GM12878 (cell line): ENCODE data around the gene SFSWAP. TPM values are rescaled to one million over a fixed set of nuclear protein-coding genes. Genes with fewer than 3 reads are reported as not detected.
"Not testable (repeated sequence)": the region's sequence is repeated elsewhere in the genome, so short reads cannot be mapped to it uniquely, and the experiment has no call there.

Source experiments
- ATAC-seq: fragments of 200-7000 bp; cut with Tn5 transposase; 3 replicates; pipeline ENCODE4 v1.9.1; 2020; ENCODE audit warnings: mild to moderate bottlenecking, moderate library complexity
- BruUV-seq: library from RNA; stranded (reverse); fragments of 400-500 nt; replicated peaks from 2 replicates; lab custom pipeline; 2021; lab: Mats Ljungman, UMichigan
- CTCF ChIA-PET: fragments of 300-600 bp; sonication (Branson Sonifier 250); formaldehyde crosslinking; extraction: SDS; loops from one replicate; lab custom pipeline; 2021; ENCODE audit warnings: inconsistent platforms; lab: Yijun Ruan, JAX
- POLR2A ChIA-PET: fragments of 350-600 bp; formaldehyde crosslinking; extraction: SDS; loops from one replicate; lab custom pipeline; 2021; ENCODE audit warnings: inconsistent platforms; lab: Charles Lee
- RAD21 ChIA-PET: fragments of 300-600 bp; sonication (Branson Sonifier 250); formaldehyde crosslinking; loops from one replicate; lab custom pipeline; 2023; ENCODE audit warnings: antibody characterized with exemption; ENCODE audit not compliant: unreplicated experiment; lab: Charles Lee
- SMC1A ChIA-PET: fragments of 300-600 bp; sonication (Branson Sonifier 250); formaldehyde crosslinking; loops from one replicate; lab custom pipeline; 2023; ENCODE audit not compliant: unreplicated experiment, uncharacterized antibody; lab: Charles Lee
- DNase-seq: peaks from one replicate; pipeline ENCODE4 v3.0.0-alpha.2; 2011; ENCODE audit warnings: low read depth, low spot score
- FAIRE-seq: peaks from 3 replicates; lab custom pipeline; 2011; peaks lifted over from hg19 to GRCh38; lab: Jason Lieb, UNC
- H2AFZ ChIP-seq: 2 replicates; pipeline ENCODE4 v1.6.0; 2011; ENCODE audit warnings: low read depth, low read length, control low read depth; ENCODE audit not compliant: control insufficient read depth
- H3K27ac ChIP-seq: 2 replicates; pipeline ENCODE4 v1.5.1; 2011; ENCODE audit warnings: control low read depth; ENCODE audit not compliant: control insufficient read depth, insufficient read depth
- H3K27me3 ChIP-seq, 2 experiments: replicated peaks in 1 of 2; 2 replicates each; pipeline versions ENCODE4 v1.6.0 to v1.6.1; 2011; ENCODE audit warnings: low read length in 1 of 2; ENCODE audit not compliant: control insufficient read depth in 2 of 2, insufficient read depth in 2 of 2
- H3K36me3 ChIP-seq, 2 experiments: 2 replicates each; pipeline ENCODE4 v1.5.1; 2011; ENCODE audit warnings: low read length in 1 of 2; ENCODE audit not compliant: control insufficient read depth in 2 of 2, insufficient read depth in 2 of 2
- H3K4me1 ChIP-seq: 2 replicates; pipeline ENCODE4 v1.6.1; 2011; ENCODE audit warnings: mild to moderate bottlenecking, low read length, moderate library complexity, mixed read lengths; ENCODE audit not compliant: control insufficient read depth, insufficient read depth
- H3K4me2 ChIP-seq: 2 replicates; pipeline ENCODE4 v1.6.0; 2011; ENCODE audit warnings: control low read depth; ENCODE audit not compliant: control insufficient read depth, insufficient read depth
- H3K4me3 ChIP-seq: fragments of 200-600 bp; sonication (generic); 2 replicates; pipeline ENCODE4 v1.5.1; 2016
- H3K79me2 ChIP-seq: 2 replicates; pipeline ENCODE4 v1.6.0; 2011; ENCODE audit warnings: low read length; ENCODE audit not compliant: control insufficient read depth, insufficient read depth
- H3K9ac ChIP-seq: 2 replicates; pipeline ENCODE4 v1.8.0; 2011; ENCODE audit warnings: low read length, control low read depth, mixed read lengths; ENCODE audit not compliant: control insufficient read depth, insufficient read depth
- H3K9me3 ChIP-seq: replicated peaks from 3 replicates; pipeline ENCODE4 v1.5.1; 2011; ENCODE audit warnings: mild to moderate bottlenecking, low read length; ENCODE audit not compliant: control insufficient read depth, insufficient read depth
- H4K20me1 ChIP-seq: 2 replicates; pipeline ENCODE4 v1.6.0; 2011; ENCODE audit not compliant: control insufficient read depth, insufficient read depth
- WGBS: methylation state at CpG from one replicate; pipeline ENCODE4 v1.1.6; 2016; ENCODE audit warnings: low lambda C conversion rate; ENCODE audit not compliant: insufficient replicate concordance, insufficient coverage; ENCODE audit errors: missing lambda C conversion rate; 5-methylcytosine and 5-hydroxymethylcytosine counted together
- in situ Hi-C: fragments of 300-500 bp; cut with MboI; formaldehyde crosslinking; loops from 9 replicates; pipeline ENCODE4 v1.14.3; 2018; ENCODE audit warnings: mixed read lengths
- intact Hi-C: fragments of 100-400 bp; cut with micrococcal nuclease; formaldehyde crosslinking; loops from one replicate; pipeline ENCODE4 v1.14.2; 2022; ENCODE audit not compliant: unreplicated experiment
- polyA plus RNA-seq, 11 experiments: library from polyadenylated mRNA; depleted of rRNA in 4 of 11; unstranded in 6 of 11; stranded (reverse) in 5 of 11; fragments of >200 nt; fragmentation: Nextera tagmentation in 4 of 11; fragmentation: Illumina TruSeq in 1 of 11; extraction: Ambion mirVana in 4 of 11; extraction: Trizol in 1 of 11; gene quantifications; 1 replicate in 1 of 11; 2 replicates in 10 of 11; pipeline versions ENCODE4 v1.2.1 to v1.2.3, GENCODE V29; 2011 to 2016; ENCODE audit warnings: inconsistent platforms in 2 of 11, missing spikeins in 2 of 11, low read depth in 1 of 11
- total RNA-seq, 4 experiments: library from RNA; depleted of rRNA in 3 of 4; stranded (reverse); fragments of >200 nt in 3 of 4; fragmentation: Illumina TruSeq in 1 of 4; extraction: Trizol in 1 of 4; gene quantifications; 2 replicates each; pipeline versions ENCODE4 v1.2.1 to v1.2.3, GENCODE V29; 2013 to 2021

SFSWAP gene
- total and polyA plus RNA-seq, 10 of the 15 experiments (the other 5 are each of a cell fraction or from before 2014, with no cell fraction given) = 1.8 to 48.6 (median 25.0) TPM

DNA sequence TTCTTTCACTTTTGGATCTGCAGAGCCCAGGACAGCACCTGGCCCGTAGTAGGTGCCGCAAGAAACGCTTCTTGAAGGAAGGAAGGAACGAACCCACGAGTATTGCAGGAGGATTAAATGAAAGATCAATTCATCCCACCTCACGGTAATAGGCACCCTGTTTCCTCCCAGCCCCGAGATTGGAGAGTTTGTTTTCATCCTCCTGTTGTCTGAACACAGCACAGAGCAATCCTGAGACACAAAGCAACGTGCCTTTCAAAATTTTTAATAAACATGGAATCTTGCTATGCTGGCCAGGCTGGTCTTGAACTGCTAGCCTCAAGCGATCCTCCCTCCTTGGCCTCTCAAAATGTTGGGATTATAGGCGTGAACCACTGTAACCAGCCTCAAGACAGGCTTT lies 48.5 kb upstream of the SFSWAP start:
- BruUV-seq, H3K9ac ChIP-seq, H3K4me1 ChIP-seq, SMC1A ChIA-PET, H3K27me3 ChIP-seq, H3K4me3 ChIP-seq, DNase-seq, POLR2A ChIA-PET, RAD21 ChIA-PET, H3K36me3 ChIP-seq, CTCF ChIA-PET, H3K27ac ChIP-seq, H3K4me2 ChIP-seq, H3K79me2 ChIP-seq, H4K20me1 ChIP-seq, H3K9me3 ChIP-seq, FAIRE-seq, ATAC-seq, H2AFZ ChIP-seq, in situ Hi-C loops, intact Hi-C loops: not testable (repeated sequence)
- 12% methylated on average over 10 of the region's 10 CpGs for WGBS

DNA sequence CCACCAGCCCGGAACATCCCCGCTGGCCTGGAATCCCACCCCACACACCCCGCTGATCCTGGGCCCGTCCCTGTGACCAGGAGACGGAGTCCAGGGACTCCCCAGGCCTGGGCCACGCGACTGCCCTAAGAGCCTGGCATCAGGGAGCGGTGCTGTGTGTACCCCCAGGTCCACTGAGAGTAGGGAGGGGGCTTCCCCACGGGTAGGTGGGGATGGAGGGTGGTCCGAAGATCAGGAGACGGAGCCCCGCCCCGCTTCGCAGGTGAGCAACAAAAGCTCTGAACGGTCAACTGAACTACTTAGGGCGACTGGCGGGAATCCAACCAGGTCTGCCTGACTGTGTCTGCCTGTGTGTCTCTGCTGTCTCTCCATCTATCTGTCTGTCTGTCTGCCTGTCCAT lies 45.2 kb upstream of the SFSWAP start:
- H3K36me3 ChIP-seq, in situ Hi-C loops, RAD21 ChIA-PET, CTCF ChIA-PET, SMC1A ChIA-PET, H3K4me2 ChIP-seq, H3K4me3 ChIP-seq, H3K4me1 ChIP-seq, H3K27me3 ChIP-seq, H3K27ac ChIP-seq, BruUV-seq, H4K20me1 ChIP-seq, intact Hi-C loops, H3K9me3 ChIP-seq, POLR2A ChIA-PET, FAIRE-seq, H2AFZ ChIP-seq, H3K79me2 ChIP-seq, ATAC-seq, DNase-seq, H3K9ac ChIP-seq: not testable (repeated sequence)
- 51% methylated on average over 16 of the region's 17 CpGs for WGBS

DNA sequence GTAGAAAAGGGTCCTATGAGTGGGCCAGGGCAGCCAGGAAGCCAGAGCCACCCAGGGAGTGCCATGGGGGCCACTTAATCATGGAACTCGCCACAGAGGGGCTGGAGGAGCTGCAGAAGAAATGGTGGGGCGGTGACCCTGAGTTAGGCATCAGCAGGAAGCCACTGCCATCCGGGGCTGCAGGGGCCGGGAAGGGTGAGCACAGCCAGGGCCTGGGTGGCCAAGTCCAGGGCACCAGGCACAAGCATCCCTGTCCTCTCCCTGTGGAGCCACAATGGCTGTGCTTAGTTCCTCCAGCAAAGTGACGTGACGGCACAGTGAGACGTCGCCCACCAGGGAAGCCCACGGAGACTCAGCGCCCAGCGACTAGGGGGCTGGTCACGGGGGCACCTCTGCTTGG lies 44.4 kb upstream of the SFSWAP start:
- H3K27me3 ChIP-seq, CTCF ChIA-PET, H3K9ac ChIP-seq, SMC1A ChIA-PET, POLR2A ChIA-PET, H3K9me3 ChIP-seq, intact Hi-C loops, ATAC-seq, H3K4me2 ChIP-seq, RAD21 ChIA-PET, H3K4me1 ChIP-seq, BruUV-seq, DNase-seq, FAIRE-seq, H3K79me2 ChIP-seq, in situ Hi-C loops, H3K36me3 ChIP-seq, H3K4me3 ChIP-seq, H4K20me1 ChIP-seq, H2AFZ ChIP-seq, H3K27ac ChIP-seq: not testable (repeated sequence)
- WGBS = 54% methylated on average over 3 of the region's 12 CpGs

DNA sequence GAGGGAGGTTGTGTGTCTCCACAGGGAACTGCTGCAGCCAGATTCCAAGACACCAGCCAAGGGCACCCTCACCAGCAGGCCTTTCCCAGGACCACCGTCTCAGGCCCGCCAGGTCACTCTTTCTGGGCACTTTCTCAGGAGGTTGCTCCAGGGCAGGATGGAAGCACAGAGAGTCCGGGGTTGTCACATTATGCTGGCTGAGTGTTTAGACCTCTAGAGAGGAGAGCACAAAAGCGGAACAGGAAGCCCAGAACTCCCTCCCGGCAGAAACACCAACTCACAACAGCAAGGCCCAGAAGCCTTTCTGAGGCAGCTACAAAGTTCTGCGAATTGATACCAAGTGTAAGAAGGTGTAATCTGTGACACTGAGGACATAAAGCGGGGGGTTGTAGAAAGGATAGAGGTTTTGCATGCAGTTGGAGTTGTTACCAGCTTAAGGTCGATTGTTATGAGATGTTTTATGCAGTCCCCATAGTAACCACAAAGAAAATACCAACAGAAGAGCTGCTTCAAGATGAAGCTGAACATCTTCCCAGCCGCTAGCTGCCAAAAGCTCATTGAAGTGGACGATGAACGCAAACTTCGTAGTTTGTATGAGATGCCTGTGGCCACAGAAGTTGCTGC lies 43.8 kb upstream of the SFSWAP start:
- intact Hi-C loops, POLR2A ChIA-PET, BruUV-seq, ATAC-seq, FAIRE-seq, in situ Hi-C loops, H4K20me1 ChIP-seq, H3K27ac ChIP-seq, H3K9me3 ChIP-seq, H3K36me3 ChIP-seq, H3K9ac ChIP-seq, DNase-seq, H3K79me2 ChIP-seq, H3K4me2 ChIP-seq, H3K27me3 ChIP-seq, H3K4me3 ChIP-seq, RAD21 ChIA-PET, H3K4me1 ChIP-seq, H2AFZ ChIP-seq, CTCF ChIA-PET, SMC1A ChIA-PET: not testable (repeated sequence)
- 38% methylated on average over 12 of the region's 12 CpGs for WGBS
